CD14-positive monocyte (primary cell): Measurements from ENCODE around the gene BRCA2. TPM values are rescaled to one million over a fixed set of nuclear protein-coding genes. Genes with fewer than 3 reads are reported as not detected.

Source experiments
- DNase-seq, 3 donors: peaks; one replicate each; pipeline ENCODE4 v3.0.0-alpha.2; 2011 to 2022
- H2AFZ ChIP-seq: 2 replicates; pipeline ENCODE4 v1.6.0; 2012; ENCODE audit warnings: mild to moderate bottlenecking, low read depth, low read length, inconsistent platforms; ENCODE audit not compliant: insufficient read depth, poor library complexity, severe bottlenecking
- H3K27ac ChIP-seq, 2 donors: 1 replicate in 1 of 2; 2 replicates in 1 of 2; pipeline ENCODE4 v1.5.1; 2012 to 2013; ENCODE audit warnings: low read length in 2 of 2, control low read depth in 1 of 2, inconsistent platforms in 1 of 2, low read depth in 1 of 2, mild to moderate bottlenecking in 1 of 2
- H3K27me3 ChIP-seq, 2 donors: one replicate each; pipeline versions ENCODE4 v1.6.0 to v1.6.1; 2011 to 2013; ENCODE audit warnings: low read length in 2 of 2; ENCODE audit not compliant: control insufficient read depth in 2 of 2, insufficient read depth in 2 of 2
- H3K36me3 ChIP-seq, 2 donors: replicated peaks in 1 of 2; 1 replicate in 1 of 2; 2 replicates in 1 of 2; pipeline versions ENCODE4 v1.5.1 to v1.6.1; 2012 to 2013; ENCODE audit warnings: low read length in 2 of 2, control low read depth in 1 of 2, inconsistent platforms in 1 of 2, mild to moderate bottlenecking in 1 of 2; ENCODE audit not compliant: insufficient read depth in 2 of 2, control insufficient read depth in 1 of 2
- H3K4me1 ChIP-seq, 2 donors: 1 replicate in 1 of 2; 2 replicates in 1 of 2; pipeline versions ENCODE4 v1.5.1 to v1.6.1; 2012 to 2013; ENCODE audit warnings: low read length in 2 of 2, control low read depth in 1 of 2, inconsistent platforms in 1 of 2, mild to moderate bottlenecking in 1 of 2, moderate library complexity in 1 of 2; ENCODE audit not compliant: insufficient read depth in 2 of 2, control insufficient read depth in 1 of 2
- H3K4me2 ChIP-seq: replicated peaks from 2 replicates; pipeline ENCODE3; 2012; ENCODE audit warnings: low read length, moderate library complexity, mild to moderate bottlenecking; ENCODE audit not compliant: poor library complexity, severe bottlenecking; ENCODE audit errors: extremely low read depth
- H3K4me3 ChIP-seq, 3 experiments: fragments of 200-600 bp in 1 of 3; sonication (generic) in 1 of 3; replicated peaks in 1 of 3; 1 replicate in 2 of 3; 2 replicates in 1 of 3; pipeline ENCODE4 v1.5.1; 2011 to 2013; ENCODE audit warnings: low read length in 3 of 3, mild to moderate bottlenecking in 3 of 3, control low read depth in 2 of 3, low read depth in 2 of 3, inconsistent platforms in 1 of 3, moderate library complexity in 1 of 3
- H3K79me2 ChIP-seq: 2 replicates; pipeline ENCODE4 v1.6.0; 2012; ENCODE audit warnings: mild to moderate bottlenecking, control low read depth, inconsistent platforms, low read length, moderate library complexity; ENCODE audit not compliant: insufficient read depth
- H3K9ac ChIP-seq: 2 replicates; pipeline ENCODE4 v1.6.0; 2017; ENCODE audit warnings: low read length, mild to moderate bottlenecking; ENCODE audit not compliant: insufficient read depth, poor library complexity, severe bottlenecking
- H3K9me3 ChIP-seq, 2 donors: replicated peaks in 1 of 2; 1 replicate in 1 of 2; 2 replicates in 1 of 2; pipeline versions ENCODE4 v1.5.1 to v1.6.1; 2012 to 2013; ENCODE audit warnings: low read length in 2 of 2, control low read depth in 1 of 2; ENCODE audit not compliant: control insufficient read depth in 1 of 2, insufficient read depth in 1 of 2
- H4K20me1 ChIP-seq: 2 replicates; pipeline ENCODE4 v1.6.0; 2012; ENCODE audit warnings: mild to moderate bottlenecking, low read length, control low read depth, moderate library complexity; ENCODE audit not compliant: insufficient read depth
- H3K27ac Mint-ChIP-seq, 7 donors: one replicate each; pipeline ENCODE4 v1.8.0; 2020; ENCODE audit warnings: mild to moderate bottlenecking in 7 of 7, mixed read lengths in 7 of 7, moderate library complexity in 6 of 7, inconsistent platforms in 2 of 7
- H3K27me3 Mint-ChIP-seq, 3 donors: one replicate each; pipeline ENCODE4 v1.8.0; 2021 to 2022; ENCODE audit warnings: low read depth in 3 of 3, mild to moderate bottlenecking in 3 of 3, mixed read lengths in 3 of 3, moderate library complexity in 3 of 3, inconsistent platforms in 1 of 3
- H3K36me3 Mint-ChIP-seq, 2 donors: one replicate each; pipeline ENCODE4 v1.8.0; 2020; ENCODE audit warnings: mixed read lengths in 2 of 2, inconsistent platforms in 1 of 2, mild to moderate bottlenecking in 1 of 2
- H3K4me1 Mint-ChIP-seq: one replicate; pipeline ENCODE4 v1.8.0; 2020; ENCODE audit warnings: mild to moderate bottlenecking, mixed read lengths
- H3K4me3 Mint-ChIP-seq, 2 donors: one replicate each; pipeline ENCODE4 v1.8.0; 2020; ENCODE audit warnings: mild to moderate bottlenecking in 2 of 2, mixed read lengths in 2 of 2, moderate library complexity in 1 of 2
- H3K9me3 Mint-ChIP-seq, 7 donors: one replicate each; pipeline ENCODE4 v1.8.0; 2020 to 2022; ENCODE audit warnings: mixed read lengths in 7 of 7, mild to moderate bottlenecking in 6 of 7, moderate library complexity in 6 of 7, inconsistent platforms in 2 of 7
- WGBS: methylation state at CpG from one replicate; pipeline ENCODE4 v1.1.5; 2013; ENCODE audit warnings: missing lambda C conversion rate; ENCODE audit not compliant: insufficient coverage; 5-methylcytosine and 5-hydroxymethylcytosine counted together
- intact Hi-C, 2 donors: fragments of 100-400 bp; cut with micrococcal nuclease; formaldehyde crosslinking; loops; one replicate each; pipeline versions ENCODE4 v1.15.0 to v1.15.1; 2023
- polyA plus RNA-seq, 3 donors: library from polyadenylated mRNA; depleted of rRNA in 1 of 3; unstranded in 2 of 3; stranded (reverse) in 1 of 3; fragments of 300-500 nt in 2 of 3; fragments of >200 nt in 1 of 3; fragmentation: Illumina TruSeq in 2 of 3; gene quantifications; 1 replicate in 2 of 3; 2 replicates in 1 of 3; pipeline ENCODE4 v1.2.3, GENCODE V29; 2012 to 2021
- TF ChIP-seq, protein P1 (sequence below): fragments of 200-600 bp; IDR thresholded peaks from one replicate; pipeline ENCODE4 v1.8.0; 2022; ENCODE audit warnings: antibody characterized with exemption, mild to moderate bottlenecking

BRCA2 gene
- polyA plus RNA-seq, 3 donors = 0.32 to 0.36 (median 0.36) TPM

DNA sequence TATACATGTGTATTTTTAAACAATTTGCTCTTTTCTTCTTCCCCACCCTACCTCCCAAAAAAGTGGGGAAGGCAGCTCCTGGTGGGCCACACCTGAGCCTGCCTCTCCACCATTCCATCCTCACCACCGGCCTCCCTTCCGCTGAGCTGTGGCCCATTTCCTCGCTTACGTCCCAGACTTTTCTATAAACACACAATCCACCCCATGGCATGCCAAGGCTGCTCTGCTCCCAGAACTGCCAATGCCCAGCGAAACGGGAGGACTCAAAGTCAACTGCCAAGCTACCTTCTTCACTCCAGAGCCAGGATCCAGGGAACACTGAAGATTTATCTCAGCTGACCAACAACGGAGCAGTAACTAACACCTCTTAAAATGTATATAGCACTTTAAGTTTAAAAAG is 109.8 kb downstream of the BRCA2 start:
- peak overlapping the region; percentile 88 for H3K4me2 ChIP-seq
- peak overlapping the region in 6 of 7 donors; percentile 75 to 99 (median 96) for H3K27ac Mint-ChIP-seq
- peaks cover 51% of the 10 kb centered on the region for H3K4me1 Mint-ChIP-seq
- peaks cover 42% of the 10 kb centered on the region for H4K20me1 ChIP-seq
- no peak overlapping the region for H3K4me3 ChIP-seq
- peaks cover under 1 to 8% (median 2%) of the 10 kb centered on the region in 7 donors for H3K9me3 Mint-ChIP-seq
- peaks cover 0 to 3% (median 2%) of the 10 kb centered on the region in 3 donors for H3K27me3 Mint-ChIP-seq
- no peak overlapping the region for H3K4me3 Mint-ChIP-seq
- H3K27ac ChIP-seq = peak overlapping the region in 1 of 2 donors; percentile 96
- no peak overlapping the region for H3K9ac ChIP-seq
- peaks cover 18 to 20% of the 10 kb centered on the region in 2 donors for H3K36me3 Mint-ChIP-seq
- peaks cover 40 to 48% of the 10 kb centered on the region in 2 donors for H3K4me1 ChIP-seq
- peaks cover 1 to 2% of the 10 kb centered on the region in 2 donors for H3K9me3 ChIP-seq
- H2AFZ ChIP-seq = no peak overlapping the region
- peaks cover 73% of the 10 kb centered on the region for H3K79me2 ChIP-seq
- DNase-seq = no peak
- H3K27me3 ChIP-seq = no peaks in the 10 kb centered on the region
- WGBS = 95% methylated on average over 6 of the region's 7 CpGs
- H3K36me3 ChIP-seq = peaks cover under 1 to 10% of the 10 kb centered on the region in 2 donors
- TF ChIP-seq, protein P1, sequence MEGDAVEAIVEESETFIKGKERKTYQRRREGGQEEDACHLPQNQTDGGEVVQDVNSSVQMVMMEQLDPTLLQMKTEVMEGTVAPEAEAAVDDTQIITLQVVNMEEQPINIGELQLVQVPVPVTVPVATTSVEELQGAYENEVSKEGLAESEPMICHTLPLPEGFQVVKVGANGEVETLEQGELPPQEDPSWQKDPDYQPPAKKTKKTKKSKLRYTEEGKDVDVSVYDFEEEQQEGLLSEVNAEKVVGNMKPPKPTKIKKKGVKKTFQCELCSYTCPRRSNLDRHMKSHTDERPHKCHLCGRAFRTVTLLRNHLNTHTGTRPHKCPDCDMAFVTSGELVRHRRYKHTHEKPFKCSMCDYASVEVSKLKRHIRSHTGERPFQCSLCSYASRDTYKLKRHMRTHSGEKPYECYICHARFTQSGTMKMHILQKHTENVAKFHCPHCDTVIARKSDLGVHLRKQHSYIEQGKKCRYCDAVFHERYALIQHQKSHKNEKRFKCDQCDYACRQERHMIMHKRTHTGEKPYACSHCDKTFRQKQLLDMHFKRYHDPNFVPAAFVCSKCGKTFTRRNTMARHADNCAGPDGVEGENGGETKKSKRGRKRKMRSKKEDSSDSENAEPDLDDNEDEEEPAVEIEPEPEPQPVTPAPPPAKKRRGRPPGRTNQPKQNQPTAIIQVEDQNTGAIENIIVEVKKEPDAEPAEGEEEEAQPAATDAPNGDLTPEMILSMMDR = no peak
- intact Hi-C loops = loop anchor here (5.0 to 10.0 kb wide), 3 partner anchors 110 to 113 kb away; partner anchors contain the start of genes BRCA2 (in 1 of the 2), N4BP2L2 (in 1 of the 2) and ZAR1L (in 1 of the 2)

DNA sequence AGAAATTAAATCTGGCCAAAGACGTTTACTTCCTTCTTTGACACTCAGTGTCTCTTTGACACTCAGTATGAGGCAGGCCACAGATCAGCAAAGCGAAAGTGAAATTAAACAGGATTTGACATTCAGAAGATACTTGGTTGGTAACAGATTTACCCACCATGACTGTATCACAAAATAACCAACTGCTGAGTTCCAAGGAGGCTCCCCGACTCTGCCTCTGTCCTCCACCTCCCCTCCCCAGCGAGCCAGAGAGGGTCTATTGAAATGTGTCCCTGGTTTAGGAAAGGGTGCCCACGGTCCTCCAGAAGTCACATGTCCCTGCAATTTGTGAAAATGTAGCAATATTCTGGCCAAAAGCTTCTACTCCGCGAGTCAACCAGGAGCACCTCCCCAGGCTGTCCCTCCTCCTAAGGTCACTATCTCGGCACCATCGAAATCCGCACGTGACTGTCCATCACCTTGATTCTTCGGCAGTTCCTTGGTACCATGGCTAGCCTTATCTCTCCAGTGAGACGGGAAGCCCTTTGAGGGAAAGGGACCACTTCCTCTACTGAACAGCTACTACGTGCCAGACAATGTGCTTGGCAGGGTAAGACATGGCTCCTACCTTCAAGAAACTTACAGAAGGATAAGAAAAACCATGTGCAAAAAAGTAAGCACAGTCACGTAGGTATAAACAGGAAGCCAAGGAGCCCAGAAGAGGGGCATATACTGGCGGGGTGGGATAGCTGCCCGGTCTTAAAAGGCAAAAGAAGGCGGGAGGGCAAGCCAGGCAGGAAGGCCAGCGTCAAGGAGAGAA is 111.1 kb downstream of the BRCA2 start:
- peak overlapping the region; percentile 80 for H2AFZ ChIP-seq
- H3K9ac ChIP-seq = peak overlapping the region; percentile 93
- 18% methylated on average over 14 of the region's 19 CpGs for WGBS
- peak overlapping the region; percentile 88 for H3K4me2 ChIP-seq
- H3K27me3 ChIP-seq = no peaks in the 10 kb centered on the region
- H3K4me3 Mint-ChIP-seq = peak overlapping the region; percentile 96 to 97
- peak overlapping the region; percentile 95 to 96 for H3K27ac ChIP-seq
- H3K9me3 Mint-ChIP-seq = peaks cover 0 to 3% (median 0%) of the 10 kb centered on the region in 7 donors
- TF ChIP-seq, protein P1 = no peak
- peaks cover 61% of the 10 kb centered on the region for H3K79me2 ChIP-seq
- peaks cover 12 to 16% of the 10 kb centered on the region in 2 donors for H3K36me3 Mint-ChIP-seq
- H3K9me3 ChIP-seq = no peaks in the 10 kb centered on the region
- intact Hi-C loops = loop anchor here (5.0 to 10.0 kb wide), 3 partner anchors 111 to 114 kb away; partner anchors contain the start of genes BRCA2 (in 1 of the 2), N4BP2L2 (in 1 of the 2) and ZAR1L (in 1 of the 2)
- peaks cover 37% of the 10 kb centered on the region for H4K20me1 ChIP-seq
- peak; percentile 68 to 81 (median 79) for DNase-seq
- peaks cover 44 to 52% of the 10 kb centered on the region in 2 donors for H3K4me1 ChIP-seq
- peaks cover 0 to 7% of the 10 kb centered on the region in 2 donors for H3K36me3 ChIP-seq
- peak overlapping the region; percentile 94 to 99 (median 98) for H3K27ac Mint-ChIP-seq
- H3K4me1 Mint-ChIP-seq = peaks cover 52% of the 10 kb centered on the region
- peaks cover 0 to 3% (median 2%) of the 10 kb centered on the region in 3 donors for H3K27me3 Mint-ChIP-seq
- H3K4me3 ChIP-seq = peak overlapping the region; percentile 70 to 100 (median 81)
